ENCODE results near the gene EID2B. TPM values are rescaled to one million over a fixed set of nuclear protein-coding genes. Genes with fewer than 3 reads are reported as not detected.

The EID2B gene
- total RNA-seq, 6 donors from 2014 or later = 1.2 to 6.3 (median 2.4) TPM

DNA sequence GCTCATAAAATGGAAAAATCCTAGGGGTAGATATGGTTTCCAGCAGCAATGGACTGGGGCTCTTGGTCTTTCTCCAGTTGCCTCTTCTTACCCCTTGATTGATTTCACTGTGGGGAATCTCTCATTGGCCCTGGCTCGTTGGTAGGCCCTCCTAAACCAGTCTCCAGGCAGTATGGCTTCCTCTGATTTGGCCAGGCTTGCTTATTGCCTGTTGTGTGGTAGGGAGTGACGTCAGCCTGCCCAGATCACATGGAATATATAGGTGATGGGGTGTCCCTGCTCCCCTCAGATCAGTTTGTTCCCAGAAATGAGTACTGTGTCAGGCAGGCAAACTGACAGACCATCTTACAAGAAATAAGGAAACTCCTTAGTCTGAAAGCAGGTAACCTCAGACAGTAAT, 23.4 kb downstream of the EID2B start:
- Histone ChIP-seq H3K27ac (no peak overlapping the region), H3K9me3 (no peaks in the 10 kb centered on the region), H3K4me1 (peaks cover 2 to 10% (median 5%) of the 10 kb centered on the region in 4 donors), H3K27me3 (peaks cover 0 to 27% (median 14%) of the 10 kb centered on the region in 4 donors), H3K36me3 (no peaks in the 10 kb centered on the region), H3K4me3 (no peak overlapping the region)
- ATAC-seq (ENCODE audit: low FRiP score in 2 of 2) (no peak), DNase-seq (no peak)
- 56 to 71% methylated on average over 1 to 2 of the region's 2 CpGs for WGBS, 2 donors
- TF ChIP-seq POLR2AphosphoS5 (IDR thresholded peaks at IDR 0.05) (no peak), POLR2A (IDR thresholded peaks at IDR 0.05) (no peak), EP300 (IDR thresholded peaks at IDR 0.05) (no peak)
- TF ChIP-seq, protein P1, sequence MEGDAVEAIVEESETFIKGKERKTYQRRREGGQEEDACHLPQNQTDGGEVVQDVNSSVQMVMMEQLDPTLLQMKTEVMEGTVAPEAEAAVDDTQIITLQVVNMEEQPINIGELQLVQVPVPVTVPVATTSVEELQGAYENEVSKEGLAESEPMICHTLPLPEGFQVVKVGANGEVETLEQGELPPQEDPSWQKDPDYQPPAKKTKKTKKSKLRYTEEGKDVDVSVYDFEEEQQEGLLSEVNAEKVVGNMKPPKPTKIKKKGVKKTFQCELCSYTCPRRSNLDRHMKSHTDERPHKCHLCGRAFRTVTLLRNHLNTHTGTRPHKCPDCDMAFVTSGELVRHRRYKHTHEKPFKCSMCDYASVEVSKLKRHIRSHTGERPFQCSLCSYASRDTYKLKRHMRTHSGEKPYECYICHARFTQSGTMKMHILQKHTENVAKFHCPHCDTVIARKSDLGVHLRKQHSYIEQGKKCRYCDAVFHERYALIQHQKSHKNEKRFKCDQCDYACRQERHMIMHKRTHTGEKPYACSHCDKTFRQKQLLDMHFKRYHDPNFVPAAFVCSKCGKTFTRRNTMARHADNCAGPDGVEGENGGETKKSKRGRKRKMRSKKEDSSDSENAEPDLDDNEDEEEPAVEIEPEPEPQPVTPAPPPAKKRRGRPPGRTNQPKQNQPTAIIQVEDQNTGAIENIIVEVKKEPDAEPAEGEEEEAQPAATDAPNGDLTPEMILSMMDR (IDR thresholded peaks at IDR 0.05) = no peak

GRCh38 chr19:39508629-39509028, 24.0 kb downstream of the EID2B start:
- Histone ChIP-seq H3K4me3 (no peak overlapping the region), H3K27me3 (peaks cover 0 to 22% (median 12%) of the 10 kb centered on the region in 4 donors), H3K36me3 (no peaks in the 10 kb centered on the region), H3K27ac (no peak overlapping the region), H3K4me1 (peaks cover 2 to 10% (median 5%) of the 10 kb centered on the region in 4 donors), H3K9me3 (no peaks in the 10 kb centered on the region)
- TF ChIP-seq EP300 (IDR thresholded peaks at IDR 0.05) (no peak), POLR2AphosphoS5 (IDR thresholded peaks at IDR 0.05) (no peak), POLR2A (IDR thresholded peaks at IDR 0.05) (no peak)
- TF ChIP-seq, protein P1 (IDR thresholded peaks at IDR 0.05) = no peak
- 89 to 90% methylated on average over 6 to 9 of the region's 9 CpGs for WGBS, 2 donors
- ATAC-seq (ENCODE audit: low FRiP score in 2 of 2) (no peak), DNase-seq (no peak)

DNA sequence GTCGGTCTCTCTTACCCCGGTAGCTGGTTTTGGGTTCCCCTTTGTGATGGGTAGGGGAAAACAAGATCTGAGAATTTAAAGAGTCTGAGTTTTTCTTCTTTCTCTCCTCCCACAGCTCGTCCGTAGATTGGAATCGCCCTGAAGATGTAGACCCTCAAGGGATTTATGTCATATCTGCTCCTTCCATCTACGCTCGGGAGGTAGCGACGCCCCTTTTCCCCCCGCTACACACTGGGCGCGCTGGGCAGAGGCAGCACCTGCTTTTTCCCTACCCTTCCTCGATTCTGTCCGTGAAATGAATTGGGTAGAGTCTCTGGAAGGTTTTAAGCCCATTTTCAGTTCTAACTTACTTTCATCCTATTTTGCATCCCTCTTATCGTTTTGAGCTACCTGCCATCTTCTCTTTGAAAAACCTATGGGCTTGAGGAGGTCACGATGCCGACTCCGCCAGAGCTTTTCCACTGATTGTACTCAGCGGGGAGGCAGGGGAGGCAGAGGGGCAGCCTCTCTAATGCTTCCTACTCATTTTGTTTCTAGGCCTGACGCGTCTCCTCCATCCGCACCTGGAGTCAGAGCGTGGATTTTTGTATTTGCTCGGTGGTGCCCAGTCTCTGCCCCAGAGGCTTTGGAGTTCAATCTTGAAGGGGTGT, 24.8 kb downstream of the EID2B start:
- TF ChIP-seq EP300 (IDR thresholded peaks at IDR 0.05) (no peak), POLR2A (IDR thresholded peaks at IDR 0.05) (no peak), POLR2AphosphoS5 (IDR thresholded peaks at IDR 0.05) (no peak)
- TF ChIP-seq, protein P1 (IDR thresholded peaks at IDR 0.05) = no peak
- Histone ChIP-seq H3K27me3 (peaks cover 0 to 25% (median 12%) of the 10 kb centered on the region in 4 donors), H3K9me3 (no peaks in the 10 kb centered on the region), H3K4me3 (peak overlapping the region in 2 of 4 donors; percentile 32 to 48), H3K4me1 (peaks cover 2 to 14% (median 8%) of the 10 kb centered on the region in 4 donors), H3K27ac (no peak overlapping the region), H3K36me3 (no peaks in the 10 kb centered on the region)
- WGBS, 2 donors = 42 to 47% methylated on average over 24 of the region's 24 CpGs
- DNase-seq (no peak), ATAC-seq (ENCODE audit: low FRiP score in 2 of 2) (no peak)

GRCh38 chr19:39506944-39507714, 25.5 kb downstream of the EID2B start:
- no peaks in the 10 kb centered on the region for H3K9me3 ChIP-seq
- WGBS, 2 donors = 4 to 14% methylated on average over 6 to 47 of the region's 96 CpGs
- peaks cover 2 to 19% (median 11%) of the 10 kb centered on the region in 4 donors for H3K4me1 ChIP-seq
- DNase-seq (peak in 1 of 2 donors; percentile 88), ATAC-seq (ENCODE audit: low FRiP score in 2 of 2) (peak in 1 of 2 donors; percentile 45)
- TF ChIP-seq EP300 (IDR thresholded peaks at IDR 0.05) = no peak
- H3K27me3 ChIP-seq = peaks cover 0 to 25% (median 12%) of the 10 kb centered on the region in 4 donors
- no peak overlapping the region for H3K27ac ChIP-seq
- H3K36me3 ChIP-seq = no peaks in the 10 kb centered on the region
- H3K4me3 ChIP-seq = peak overlapping the region in 3 of 4 donors; percentile 30 to 48 (median 32)

DNA sequence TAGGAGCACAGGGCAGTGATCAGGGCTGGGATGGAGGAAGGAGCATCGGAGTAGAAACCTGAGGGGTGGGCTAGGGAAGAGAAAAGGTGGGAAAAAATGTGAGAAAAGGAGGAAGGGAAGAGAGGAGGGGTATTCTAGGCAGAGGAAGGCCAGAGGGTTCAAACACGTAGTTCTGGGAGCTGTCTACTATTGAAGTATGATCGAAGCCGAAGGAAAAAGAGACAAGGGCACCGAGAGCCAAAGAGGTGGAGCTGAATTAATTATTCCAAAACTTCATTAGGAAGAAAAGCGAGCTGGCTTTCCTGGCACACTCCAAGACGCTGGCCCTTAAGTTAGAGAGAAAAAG, 26.1 kb downstream of the EID2B start:
- H3K27me3 ChIP-seq = peaks cover 0 to 25% (median 12%) of the 10 kb centered on the region in 4 donors

More for the DNA sequence above, 26.1 kb downstream of the EID2B start:
- peak overlapping the region in 2 of 4 donors; percentile 32 to 48 for H3K4me3 ChIP-seq
- H3K9me3 ChIP-seq = no peaks in the 10 kb centered on the region
- H3K27ac ChIP-seq = no peak overlapping the region
- DNase-seq (no peak), ATAC-seq (ENCODE audit: low FRiP score in 2 of 2) (no peak)
- no peaks in the 10 kb centered on the region for H3K36me3 ChIP-seq
- 55 to 62% methylated on average over 7 of the region's 7 CpGs for WGBS, 2 donors
- H3K4me1 ChIP-seq = peaks cover 2 to 19% (median 11%) of the 10 kb centered on the region in 4 donors
- TF ChIP-seq POLR2AphosphoS5 (IDR thresholded peaks at IDR 0.05) (no peak), EP300 (IDR thresholded peaks at IDR 0.05) (no peak), POLR2A (IDR thresholded peaks at IDR 0.05) (no peak)
- TF ChIP-seq, protein P1 (IDR thresholded peaks at IDR 0.05) = no peak

Data from upper lobe of left lung (tissue), 6 donors.